Measurements from ENCODE around the gene SLC25A4.
A peak's percentile ranks its signal among the peaks of the same experiment; 100 is the strongest.

The SLC25A4 gene

DNA sequence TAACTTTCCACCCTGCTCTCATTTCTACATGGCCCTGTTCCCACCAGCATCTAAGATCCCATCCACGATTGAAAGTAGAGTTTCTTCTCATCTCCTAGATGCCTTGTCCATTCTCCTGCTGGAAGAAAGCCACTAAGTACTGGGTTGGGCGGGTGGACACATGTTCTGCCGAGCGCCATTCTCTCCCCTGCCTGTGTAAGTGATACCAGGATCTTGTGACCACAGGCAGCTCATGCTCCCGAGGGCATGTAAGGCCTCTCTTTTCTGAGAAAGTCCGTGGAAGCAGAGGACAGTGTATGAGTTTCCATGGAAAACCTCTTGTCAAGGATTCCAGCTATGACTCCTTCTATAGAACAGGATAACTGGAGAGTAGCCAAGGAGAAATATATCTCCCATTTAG lies 3.3 kb upstream of the SLC25A4 start:
- peaks cover 16% of the 10 kb centered on the region for H3K4me1 ChIP-seq (ENCODE audit: control insufficient read depth, insufficient read depth, low read length)

GRCh38 chr4:185141777-185142176 lies 1.3 kb upstream of the SLC25A4 start:
- Histone ChIP-seq H3K27ac (ENCODE audit: low read length) (peak overlapping the region; percentile 94), H3K4me1 (ENCODE audit: control insufficient read depth, insufficient read depth, low read length) (peaks cover 33% of the 10 kb centered on the region), H3K9me3 (ENCODE audit: control insufficient read depth in 2 of 2, low read length in 2 of 2) (no peaks in the 10 kb centered on the region), H3K27me3 (ENCODE audit: control insufficient read depth in 1 of 2, insufficient read depth in 2 of 2, low read length in 2 of 2) (no peaks in the 10 kb centered on the region), H3K36me3 (ENCODE audit: control insufficient read depth in 2 of 2, insufficient read depth in 2 of 2, low read length in 2 of 2) (peaks cover 0 to 14% of the 10 kb centered on the region in 2 donors), H3K9ac (ENCODE audit: low read length in 2 of 2) (peak overlapping the region in 1 of 2 donors; percentile 29), H3K4me3 (ENCODE audit: low read length in 2 of 2) (no peak overlapping the region)

More for the DNA sequence above, 3.3 kb upstream of the SLC25A4 start:
- Histone ChIP-seq H3K36me3 (ENCODE audit: control insufficient read depth in 2 of 2, insufficient read depth in 2 of 2, low read length in 2 of 2) (no peaks in the 10 kb centered on the region), H3K27me3 (ENCODE audit: control insufficient read depth in 1 of 2, insufficient read depth in 2 of 2, low read length in 2 of 2) (no peaks in the 10 kb centered on the region), H3K27ac (ENCODE audit: low read length) (no peak overlapping the region), H3K9ac (ENCODE audit: low read length in 2 of 2) (no peak overlapping the region), H3K9me3 (ENCODE audit: control insufficient read depth in 2 of 2, low read length in 2 of 2) (no peaks in the 10 kb centered on the region), H3K4me3 (ENCODE audit: low read length in 2 of 2) (no peak overlapping the region)

GRCh38 chr4:185142564-185142911 lies 528 bp upstream of the SLC25A4 start:
- H3K9ac ChIP-seq (ENCODE audit: low read length in 2 of 2) = peak overlapping the region; percentile 90
- no peaks in the 10 kb centered on the region for H3K9me3 ChIP-seq (ENCODE audit: control insufficient read depth in 2 of 2, low read length in 2 of 2)
- peaks cover 33% of the 10 kb centered on the region for H3K4me1 ChIP-seq (ENCODE audit: control insufficient read depth, insufficient read depth, low read length)
- no peaks in the 10 kb centered on the region for H3K27me3 ChIP-seq (ENCODE audit: control insufficient read depth in 1 of 2, insufficient read depth in 2 of 2, low read length in 2 of 2)
- H3K36me3 ChIP-seq (ENCODE audit: control insufficient read depth in 2 of 2, insufficient read depth in 2 of 2, low read length in 2 of 2) = peaks cover 0 to 14% of the 10 kb centered on the region in 2 donors
- H3K4me3 ChIP-seq (ENCODE audit: low read length in 2 of 2) = peak overlapping the region; percentile 70 to 76
- H3K27ac ChIP-seq (ENCODE audit: low read length) = peak overlapping the region; percentile 94

GRCh38 chr4:185143601-185143969 lies 519 bp downstream of the SLC25A4 start:
- Histone ChIP-seq H3K27ac (ENCODE audit: low read length) (peak overlapping the region; percentile 84), H3K4me1 (ENCODE audit: control insufficient read depth, insufficient read depth, low read length) (peaks cover 33% of the 10 kb centered on the region)

GRCh38 chr4:185144601-185145240 lies 1.7 kb downstream of the SLC25A4 start:
- peaks cover 35% of the 10 kb centered on the region for H3K4me1 ChIP-seq (ENCODE audit: control insufficient read depth, insufficient read depth, low read length)
- no peaks in the 10 kb centered on the region for H3K9me3 ChIP-seq (ENCODE audit: control insufficient read depth in 2 of 2, low read length in 2 of 2)
- H3K9ac ChIP-seq (ENCODE audit: low read length in 2 of 2) = peak overlapping the region; percentile 93 to 96
- peaks cover 7 to 27% of the 10 kb centered on the region in 2 donors for H3K36me3 ChIP-seq (ENCODE audit: control insufficient read depth in 2 of 2, insufficient read depth in 2 of 2, low read length in 2 of 2)
- H3K27ac ChIP-seq (ENCODE audit: low read length) = peak overlapping the region; percentile 84
- H3K27me3 ChIP-seq (ENCODE audit: control insufficient read depth in 1 of 2, insufficient read depth in 2 of 2, low read length in 2 of 2) = no peaks in the 10 kb centered on the region
- H3K4me3 ChIP-seq (ENCODE audit: low read length in 2 of 2) = peak overlapping the region; percentile 76 to 96

More at GRCh38 chr4:185143601-185143969, 519 bp downstream of the SLC25A4 start:
- no peaks in the 10 kb centered on the region for H3K27me3 ChIP-seq (ENCODE audit: control insufficient read depth in 1 of 2, insufficient read depth in 2 of 2, low read length in 2 of 2)
- peak overlapping the region; percentile 76 to 96 for H3K4me3 ChIP-seq (ENCODE audit: low read length in 2 of 2)
- no peaks in the 10 kb centered on the region for H3K9me3 ChIP-seq (ENCODE audit: control insufficient read depth in 2 of 2, low read length in 2 of 2)
- peaks cover 4 to 21% of the 10 kb centered on the region in 2 donors for H3K36me3 ChIP-seq (ENCODE audit: control insufficient read depth in 2 of 2, insufficient read depth in 2 of 2, low read length in 2 of 2)
- peak overlapping the region; percentile 93 to 96 for H3K9ac ChIP-seq (ENCODE audit: low read length in 2 of 2)

- Histone ChIP-seq H3K9me3 (ENCODE audit: control insufficient read depth in 2 of 2, low read length in 2 of 2) (no peaks in the 10 kb centered on the region), H3K4me1 (ENCODE audit: control insufficient read depth, insufficient read depth, low read length) (peaks cover 35% of the 10 kb centered on the region), H3K9ac (ENCODE audit: low read length in 2 of 2) (peak overlapping the region; percentile 69 to 96), H3K4me3 (ENCODE audit: low read length in 2 of 2) (peak overlapping the region; percentile 76 to 96), H3K27me3 (ENCODE audit: control insufficient read depth in 1 of 2, insufficient read depth in 2 of 2, low read length in 2 of 2) (no peaks in the 10 kb centered on the region), H3K36me3 (ENCODE audit: control insufficient read depth in 2 of 2, insufficient read depth in 2 of 2, low read length in 2 of 2) (peaks cover 7 to 30% of the 10 kb centered on the region in 2 donors), H3K27ac (ENCODE audit: low read length) (peak overlapping the region; percentile 84)
Observed at GRCh38 chr4:185145572-185145971, 2.5 kb downstream of the SLC25A4 start.

GRCh38 chr4:185149392-185149791 lies 6.3 kb downstream of the SLC25A4 start:
- H3K9me3 ChIP-seq (ENCODE audit: control insufficient read depth in 2 of 2, low read length in 2 of 2) = no peaks in the 10 kb centered on the region
- H3K9ac ChIP-seq (ENCODE audit: low read length in 2 of 2) = no peak overlapping the region
- H3K27me3 ChIP-seq (ENCODE audit: control insufficient read depth in 1 of 2, insufficient read depth in 2 of 2, low read length in 2 of 2) = no peaks in the 10 kb centered on the region
- peaks cover 7 to 34% of the 10 kb centered on the region in 2 donors for H3K36me3 ChIP-seq (ENCODE audit: control insufficient read depth in 2 of 2, insufficient read depth in 2 of 2, low read length in 2 of 2)
- peaks cover 23% of the 10 kb centered on the region for H3K4me1 ChIP-seq (ENCODE audit: control insufficient read depth, insufficient read depth, low read length)
- no peak overlapping the region for H3K4me3 ChIP-seq (ENCODE audit: low read length in 2 of 2)
- H3K27ac ChIP-seq (ENCODE audit: low read length) = peak overlapping the region; percentile 24

DNA sequence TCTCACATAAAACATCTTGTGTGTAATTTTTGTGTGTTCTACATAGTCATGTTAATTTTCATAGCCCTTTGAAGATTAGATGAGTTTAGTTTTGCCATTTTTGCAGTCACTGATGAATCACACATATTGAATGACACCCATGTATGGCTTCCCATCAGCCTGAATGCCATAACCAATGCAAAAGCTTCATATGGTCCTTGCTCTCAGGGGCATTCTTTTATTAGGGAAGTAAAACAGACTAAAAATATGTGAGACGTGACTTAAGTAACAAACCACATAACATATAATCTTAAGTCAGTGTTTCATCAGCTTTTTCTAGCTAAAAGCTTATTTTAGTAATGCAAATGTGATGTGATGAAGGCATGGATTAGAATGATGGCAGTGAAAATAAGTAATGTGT lies 8.2 kb downstream of the SLC25A4 start:
- Histone ChIP-seq H3K27ac (ENCODE audit: low read length) (no peak overlapping the region), H3K27me3 (ENCODE audit: control insufficient read depth in 1 of 2, insufficient read depth in 2 of 2, low read length in 2 of 2) (no peaks in the 10 kb centered on the region), H3K9ac (ENCODE audit: low read length in 2 of 2) (no peak overlapping the region), H3K9me3 (ENCODE audit: control insufficient read depth in 2 of 2, low read length in 2 of 2) (no peaks in the 10 kb centered on the region), H3K4me1 (ENCODE audit: control insufficient read depth, insufficient read depth, low read length) (peaks cover 6% of the 10 kb centered on the region), H3K36me3 (ENCODE audit: control insufficient read depth in 2 of 2, insufficient read depth in 2 of 2, low read length in 2 of 2) (peaks cover 7 to 24% of the 10 kb centered on the region in 2 donors), H3K4me3 (ENCODE audit: low read length in 2 of 2) (no peak overlapping the region)

DNA sequence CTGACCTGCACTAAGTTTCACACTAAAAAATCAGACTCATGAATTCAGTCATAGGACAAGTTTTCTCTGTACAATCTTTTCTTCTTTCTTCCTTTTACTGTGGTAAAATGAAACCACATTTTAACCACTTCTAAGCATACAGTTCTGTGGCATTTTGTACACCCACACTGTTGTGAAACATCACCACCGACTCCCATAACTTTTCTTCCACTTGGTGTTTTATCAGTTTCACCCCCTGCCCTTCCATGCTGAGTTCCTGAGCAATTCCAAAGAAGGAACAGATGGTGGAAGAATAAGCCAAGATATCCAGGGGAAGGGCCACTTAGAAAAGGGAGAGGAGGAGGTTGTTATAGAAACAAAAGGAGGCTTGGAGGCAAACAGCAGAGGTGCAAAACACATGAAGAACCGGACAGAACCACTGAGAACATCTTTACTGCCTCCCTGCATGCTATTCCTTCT lies 22.6 kb downstream of the SLC25A4 start:
- Histone ChIP-seq H3K36me3 (ENCODE audit: control insufficient read depth in 2 of 2, insufficient read depth in 2 of 2, low read length in 2 of 2) (peaks cover 8 to 18% of the 10 kb centered on the region in 2 donors), H3K27ac (ENCODE audit: low read length) (no peak overlapping the region), H3K4me3 (ENCODE audit: low read length in 2 of 2) (no peak overlapping the region), H3K27me3 (ENCODE audit: control insufficient read depth in 1 of 2, insufficient read depth in 2 of 2, low read length in 2 of 2) (no peaks in the 10 kb centered on the region), H3K9me3 (ENCODE audit: control insufficient read depth in 2 of 2, low read length in 2 of 2) (no peaks in the 10 kb centered on the region), H3K9ac (ENCODE audit: low read length in 2 of 2) (peak overlapping the region in 1 of 2 donors; percentile 14), H3K4me1 (ENCODE audit: control insufficient read depth, insufficient read depth, low read length) (no peaks in the 10 kb centered on the region)

- peaks cover 8 to 14% of the 10 kb centered on the region in 2 donors for H3K36me3 ChIP-seq (ENCODE audit: control insufficient read depth in 2 of 2, insufficient read depth in 2 of 2, low read length in 2 of 2)
- H3K27ac ChIP-seq (ENCODE audit: low read length) = no peak overlapping the region
- H3K9me3 ChIP-seq (ENCODE audit: control insufficient read depth in 2 of 2, low read length in 2 of 2) = no peaks in the 10 kb centered on the region
- H3K9ac ChIP-seq (ENCODE audit: low read length in 2 of 2) = no peak overlapping the region
- H3K4me3 ChIP-seq (ENCODE audit: low read length in 2 of 2) = no peak overlapping the region
- H3K27me3 ChIP-seq (ENCODE audit: control insufficient read depth in 1 of 2, insufficient read depth in 2 of 2, low read length in 2 of 2) = no peaks in the 10 kb centered on the region
- H3K4me1 ChIP-seq (ENCODE audit: control insufficient read depth, insufficient read depth, low read length) = no peaks in the 10 kb centered on the region
Observed at GRCh38 chr4:185167234-185167633, 24.2 kb downstream of the SLC25A4 start.

- H3K27ac ChIP-seq (ENCODE audit: low read length) = no peak overlapping the region
- no peaks in the 10 kb centered on the region for H3K4me1 ChIP-seq (ENCODE audit: control insufficient read depth, insufficient read depth, low read length)
- no peak overlapping the region for H3K9ac ChIP-seq (ENCODE audit: low read length in 2 of 2)
- H3K36me3 ChIP-seq (ENCODE audit: control insufficient read depth in 2 of 2, insufficient read depth in 2 of 2, low read length in 2 of 2) = peaks cover 10 to 11% of the 10 kb centered on the region in 2 donors
- no peak overlapping the region for H3K4me3 ChIP-seq (ENCODE audit: low read length in 2 of 2)
- no peaks in the 10 kb centered on the region for H3K9me3 ChIP-seq (ENCODE audit: control insufficient read depth in 2 of 2, low read length in 2 of 2)
- no peaks in the 10 kb centered on the region for H3K27me3 ChIP-seq (ENCODE audit: control insufficient read depth in 1 of 2, insufficient read depth in 2 of 2, low read length in 2 of 2)
Observed at GRCh38 chr4:185171373-185172071, 28.5 kb downstream of the SLC25A4 start.

All from stomach smooth muscle (tissue), 2 donors.